Panc1 (cell line): ENCODE data around the gene GALNT9. TPM values are rescaled to one million over a fixed set of nuclear protein-coding genes. Genes with fewer than 3 reads are reported as not detected.

Source experiments
- ATAC-seq: fragments of 200-7000 bp; cut with Tn5 transposase; 2 replicates; pipeline ENCODE4 v1.9.1; 2020; ENCODE audit warnings: mild to moderate bottlenecking, moderate library complexity
- BruUV-seq: library from RNA; stranded (reverse); fragments of 400-500 nt; replicated peaks from 2 replicates; lab custom pipeline; 2021; lab: Mats Ljungman, UMichigan
- CTCF ChIA-PET: fragments of 300-600 bp; sonication (Branson Sonifier 250); formaldehyde crosslinking; loops from one replicate; lab custom pipeline; 2022; ENCODE audit warnings: antibody characterized with exemption; lab: Charles Lee
- POLR2A ChIA-PET: fragments of 300-600 bp; sonication (Branson Sonifier 250); formaldehyde crosslinking; loops from one replicate; lab custom pipeline; 2022; ENCODE audit warnings: antibody characterized with exemption; lab: Charles Lee
- DNase-seq: peaks from one replicate; pipeline ENCODE4 v3.0.0-alpha.2; 2010; ENCODE audit warnings: low read depth, low spot score
- H3K27ac ChIP-seq: 2 replicates; pipeline ENCODE4 v1.5.1; 2011; ENCODE audit warnings: mild to moderate bottlenecking, low read length, inconsistent platforms
- H3K27me3 ChIP-seq: fragments of 200-500 bp; sonication (Bioruptor generic); 2 replicates; pipeline ENCODE4 v1.6.0; 2014; ENCODE audit warnings: low read length, inconsistent platforms; ENCODE audit not compliant: control insufficient read depth, insufficient read depth
- H3K36me3 ChIP-seq: fragments of 200-500 bp; sonication (Bioruptor generic); 2 replicates; pipeline ENCODE4 v1.5.1; 2014; ENCODE audit warnings: inconsistent platforms, mild to moderate bottlenecking, low read length, moderate library complexity; ENCODE audit not compliant: control insufficient read depth, insufficient read depth
- H3K4me1 ChIP-seq: 2 replicates; pipeline ENCODE4 v1.5.1; 2011; ENCODE audit warnings: inconsistent platforms, mild to moderate bottlenecking, low read length, moderate library complexity; ENCODE audit not compliant: control insufficient read depth, insufficient read depth
- H3K4me3 ChIP-seq, 2 experiments: 2 replicates each; pipeline ENCODE4 v1.5.1; 2011 to 2012; ENCODE audit warnings: low read depth in 2 of 2, low read length in 2 of 2, mild to moderate bottlenecking in 2 of 2, inconsistent platforms in 1 of 2, moderate library complexity in 1 of 2
- H3K9me3 ChIP-seq: fragments of 200-500 bp; sonication (Bioruptor generic); 2 replicates; pipeline ENCODE4 v1.5.1; 2014; ENCODE audit warnings: low read depth, mild to moderate bottlenecking, inconsistent platforms, low read length, moderate library complexity; ENCODE audit not compliant: control insufficient read depth, insufficient read depth
- CTCF ChIP-seq: fragments of 450-650 bp; IDR thresholded peaks from 2 replicates; pipeline ENCODE4 v1.5.1; 2017; ENCODE audit warnings: mild to moderate bottlenecking
- POLR2AphosphoS5 ChIP-seq: IDR thresholded peaks from 2 replicates; pipeline ENCODE4 v1.6.1; 2012; ENCODE audit warnings: mild to moderate bottlenecking, low read depth, low read length, moderate library complexity
- REST ChIP-seq, 2 experiments: IDR thresholded peaks; 2 replicates each; pipeline ENCODE4 v1.6.1; 2011 to 2012; ENCODE audit warnings: low read depth in 2 of 2, control low read depth in 1 of 2, low read length in 1 of 2, mild to moderate bottlenecking in 1 of 2, moderate library complexity in 1 of 2; ENCODE audit not compliant: insufficient read depth in 1 of 2
- SIN3A ChIP-seq: IDR thresholded peaks from 2 replicates; pipeline ENCODE4 v1.6.1; 2012; ENCODE audit warnings: low read depth, mild to moderate bottlenecking, low read length, moderate library complexity, borderline replicate concordance; ENCODE audit not compliant: insufficient read depth
- TCF7L2 ChIP-seq: IDR thresholded peaks from 2 replicates; pipeline ENCODE4 v1.6.1; 2011; ENCODE audit warnings: mild to moderate bottlenecking, low read depth, low read length, inconsistent platforms
- in situ Hi-C: cut with HindIII; loops from 2 replicates; pipeline ENCODE4 v1.10.0; 2016; ENCODE audit warnings: low sequenced_read_pairs, low pct_unique_long_range_greater_than_20kb
- intact Hi-C: fragments of 100-400 bp; cut with micrococcal nuclease; formaldehyde crosslinking; loops from one replicate; pipeline ENCODE4 v1.10.0; 2022; ENCODE audit not compliant: unreplicated experiment
- total RNA-seq: library from RNA; stranded (reverse); gene quantifications from one replicate; pipeline ENCODE4 v1.2.1, GENCODE V29; 2021; ENCODE audit not compliant: unreplicated experiment

Gene GALNT9
- total RNA-seq, 1 experiment from 2014 or later: 0.33 TPM

GRCh38 chr12:132354982-132355680 lies 25.7 kb upstream of the GALNT9 start:
- intact Hi-C loops (no loop called here), in situ Hi-C loops (no loop called here)
- ChIA-PET POLR2A (no interaction called here), CTCF (no interaction called here)
- no TSS peak for BruUV-seq
- ATAC-seq: no peak
- no peak for TF ChIP-seq POLR2AphosphoS5
- H3K27ac ChIP-seq: no peak overlapping the region
- no peaks in the 10 kb centered on the region for H3K27me3 ChIP-seq
- no peaks in the 10 kb centered on the region for H3K9me3 ChIP-seq
- H3K4me3 ChIP-seq: no peak overlapping the region
- no peak for DNase-seq
- H3K4me1 ChIP-seq: peaks cover 3% of the 10 kb centered on the region; the same call in 1 of the 2 replicates
- no peaks in the 10 kb centered on the region for H3K36me3 ChIP-seq

- no TSS peak for BruUV-seq
Measured at GRCh38 chr12:132354211-132354981, 25.0 kb upstream of the GALNT9 start.

More at GRCh38 chr12:132354211-132354981, 25.0 kb upstream of the GALNT9 start:
- ChIA-PET CTCF (no interaction called here), POLR2A (no interaction called here)
- Histone ChIP-seq H3K36me3 (no peaks in the 10 kb centered on the region), H3K4me1 (peaks cover 3% of the 10 kb centered on the region; the same call in 1 of the 2 replicates), H3K27ac (no peak overlapping the region), H3K9me3 (no peaks in the 10 kb centered on the region), H3K4me3 (no peak overlapping the region), H3K27me3 (no peaks in the 10 kb centered on the region)
- intact Hi-C loops (no loop called here), in situ Hi-C loops (no loop called here)
- ATAC-seq (no peak), DNase-seq (no peak)
- TF ChIP-seq SIN3A (no peak), REST (IDR thresholded peaks at IDR 0.05; ENCODE audit: insufficient read depth in 1 of 2, low read depth in 2 of 2, low read length in 1 of 2) (no peak), TCF7L2 (no peak), CTCF (no peak), POLR2AphosphoS5 (no peak)
